Muscle of arm (tissue), 14 donors: Measurements from ENCODE around the gene WFDC5. TPM values are rescaled to one million over a fixed set of nuclear protein-coding genes. Genes with fewer than 3 reads are reported as not detected.
"Not testable (repeated sequence)": the region's sequence is repeated elsewhere in the genome, so short reads cannot be mapped to it uniquely, and the experiment has no call there.

Source experiments
- DNase-seq: peaks from one replicate; pipeline ENCODE4 v3.0.0-alpha.2; 2013
- long read RNA-seq, 11 donors: transcript quantifications; one replicate each; lab custom pipeline, GENCODE V29; 2026
- polyA plus RNA-seq, 12 donors: library from polyadenylated mRNA; unstranded; fragments of 120-200 nt; gene quantifications; one replicate each; pipeline ENCODE4 v1.2.1, GENCODE V29; 2013; ENCODE audit not compliant: insufficient read length in 12 of 12

The WFDC5 gene, protein sequence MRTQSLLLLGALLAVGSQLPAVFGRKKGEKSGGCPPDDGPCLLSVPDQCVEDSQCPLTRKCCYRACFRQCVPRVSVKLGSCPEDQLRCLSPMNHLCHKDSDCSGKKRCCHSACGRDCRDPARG
- 1 to 10 TPM in 1 of 12 donors, under 1 TPM in 2, not detected in 9; 0.30 to 3.6 (median 0.54) TPM for polyA plus RNA-seq
- long read RNA-seq, donor 1, result 0 reads
- long read RNA-seq, donor 2, result 0 reads
- long read RNA-seq, donor 3, result 0 reads
- long read RNA-seq, donor 4, result 0 reads
- long read RNA-seq, donor 5, result 0 reads
- long read RNA-seq, donor 6, result 0 reads
- long read RNA-seq, donor 7, result 0 reads
- long read RNA-seq, donor 8, result 0 reads
- long read RNA-seq, donor 9, result 0 reads
- long read RNA-seq, donor 10, result 0 reads
- long read RNA-seq, donor 11, result 0 reads

DNA sequence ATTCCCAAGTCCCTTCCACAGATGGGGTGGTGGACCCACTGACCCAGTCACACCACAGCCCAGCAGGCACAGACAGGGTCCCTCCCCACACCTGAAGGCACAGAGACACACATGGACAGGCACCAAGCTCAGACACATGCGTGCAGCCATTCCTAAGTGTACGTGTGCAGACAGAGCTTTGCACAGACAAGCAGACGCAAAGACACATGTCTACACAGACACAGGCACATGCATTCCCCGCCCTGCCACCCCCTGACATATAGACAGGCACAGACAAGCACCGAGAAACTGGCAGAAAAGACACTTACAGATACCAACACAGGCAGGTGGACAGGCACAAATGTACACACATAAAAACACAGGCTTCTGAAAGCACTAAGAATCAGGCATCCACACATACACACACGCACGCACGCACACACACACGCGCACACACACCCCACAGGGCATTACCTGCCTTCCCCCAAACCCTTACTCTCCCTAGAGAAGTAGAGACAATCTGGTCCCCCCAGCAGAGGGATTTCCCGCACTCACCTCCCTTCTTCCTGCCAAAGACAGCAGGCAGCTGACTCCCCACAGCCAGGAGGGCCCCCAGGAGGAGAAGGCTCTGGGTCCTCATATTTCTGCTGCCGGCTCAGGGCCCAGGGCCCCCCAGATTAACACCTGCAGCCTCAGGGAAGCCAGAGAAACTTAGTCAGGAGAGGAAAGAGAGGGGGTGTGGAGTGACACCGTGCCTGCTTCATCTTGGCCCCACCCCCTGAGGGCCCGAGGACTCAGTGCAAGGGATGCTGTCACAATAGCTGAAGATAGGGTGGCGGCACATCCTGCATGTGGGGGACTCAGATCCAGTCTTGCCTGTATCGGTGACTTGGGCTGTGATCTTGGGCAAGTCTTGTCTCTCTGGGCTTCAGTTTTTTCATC is at the start of gene WFDC5:
Gene WFDC5, minus strand, starts transcription at position 710 of the 921 bp plus-strand sequence. Its CDS starts 91 bp downstream, at position 619.
- DNase-seq, result no peak

DNA sequence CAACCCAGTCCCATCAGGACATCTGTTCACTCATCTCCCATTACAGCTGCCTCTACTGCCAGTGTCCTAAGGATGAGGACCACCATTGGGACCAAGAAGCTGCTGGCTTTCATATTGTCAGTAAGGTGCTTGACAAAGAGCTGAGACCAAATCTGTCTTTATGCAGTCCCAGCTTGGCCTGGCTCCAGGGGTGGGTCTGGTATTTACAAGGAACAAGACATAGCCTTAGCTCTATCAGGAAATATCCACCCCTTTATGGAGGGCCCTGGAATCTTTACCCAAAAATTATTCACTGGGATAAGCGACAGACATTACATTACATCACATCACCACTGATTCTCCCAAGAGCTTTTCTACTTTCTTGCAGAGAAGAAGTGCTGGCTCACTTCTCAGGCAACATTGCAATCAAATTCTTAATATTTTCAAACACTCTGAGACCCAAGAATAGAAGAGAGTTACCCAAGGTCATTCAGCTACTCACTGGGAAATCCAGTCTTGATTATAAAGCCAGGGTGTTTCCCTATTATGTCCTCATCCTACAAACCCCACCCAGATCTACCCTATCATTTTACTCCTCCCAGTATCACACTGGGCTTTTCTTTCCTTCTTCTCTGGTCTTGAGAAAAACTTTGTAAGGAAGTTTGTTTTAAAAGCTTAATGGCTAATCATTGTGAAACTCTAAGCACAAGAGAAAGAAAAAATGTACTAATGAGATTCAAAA is 48.3 kb upstream of the WFDC5 start:
- DNase-seq, result no peak

DNA sequence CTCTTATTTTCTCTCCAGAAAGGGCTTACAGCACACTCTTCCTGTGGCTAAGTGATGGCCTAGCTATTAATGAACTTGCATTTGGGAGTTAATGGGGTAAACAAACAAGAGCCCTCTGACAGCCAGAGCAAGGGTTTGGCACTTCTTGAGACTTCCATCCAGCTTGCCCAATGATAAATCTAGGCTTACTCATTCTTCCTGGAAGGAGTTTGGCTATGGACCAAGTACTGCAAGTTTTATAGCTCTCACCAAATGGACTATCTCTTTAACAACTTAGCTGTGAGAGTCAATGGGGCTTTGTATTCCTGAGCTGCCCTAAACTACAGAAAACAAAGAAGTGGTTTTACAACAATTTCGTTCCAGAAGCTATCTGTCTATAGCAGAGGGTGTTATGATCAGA is 43.0 kb upstream of the WFDC5 start:
- DNase-seq, result no peak

DNA sequence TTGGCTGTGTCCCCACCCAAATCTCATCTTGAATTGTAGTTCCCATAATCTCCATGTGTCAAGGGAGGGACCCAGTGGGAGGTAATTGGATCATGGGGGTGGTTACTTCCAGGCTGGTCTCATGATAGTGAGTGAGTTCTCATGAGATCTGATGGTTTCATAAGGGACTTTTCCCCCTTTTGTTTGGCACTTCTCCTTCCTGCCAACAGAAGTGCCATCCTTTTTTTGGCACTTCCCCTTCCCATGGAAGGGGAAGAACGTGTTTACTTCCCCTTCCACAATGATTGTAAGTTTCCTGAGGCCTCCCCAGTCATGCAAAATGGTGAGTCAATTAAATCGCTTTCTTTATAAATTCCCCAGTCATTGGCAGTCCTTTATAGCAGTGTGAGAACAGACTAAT is 41.7 kb upstream of the WFDC5 start:
- DNase-seq, result no peak

DNA sequence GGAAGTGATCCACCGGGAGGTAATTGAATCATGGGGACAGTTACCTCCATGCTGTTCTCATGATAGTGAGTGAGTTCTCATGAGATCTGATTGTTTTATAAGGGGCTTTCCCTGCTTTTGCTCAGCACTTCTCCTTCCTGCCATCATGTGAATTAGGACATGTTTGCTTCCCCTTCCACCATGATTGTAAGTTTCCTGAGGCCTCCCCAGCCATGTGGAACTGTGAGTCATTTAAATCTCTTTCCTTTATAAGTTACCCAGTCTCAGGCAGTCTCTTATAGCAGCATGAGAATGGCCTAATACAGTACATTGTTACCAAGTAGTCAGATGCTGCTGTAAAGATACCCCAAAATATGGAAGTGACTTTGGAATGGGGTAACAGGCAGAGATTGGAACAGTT is 39.8 kb upstream of the WFDC5 start:
- not testable (repeated sequence) for DNase-seq

DNA sequence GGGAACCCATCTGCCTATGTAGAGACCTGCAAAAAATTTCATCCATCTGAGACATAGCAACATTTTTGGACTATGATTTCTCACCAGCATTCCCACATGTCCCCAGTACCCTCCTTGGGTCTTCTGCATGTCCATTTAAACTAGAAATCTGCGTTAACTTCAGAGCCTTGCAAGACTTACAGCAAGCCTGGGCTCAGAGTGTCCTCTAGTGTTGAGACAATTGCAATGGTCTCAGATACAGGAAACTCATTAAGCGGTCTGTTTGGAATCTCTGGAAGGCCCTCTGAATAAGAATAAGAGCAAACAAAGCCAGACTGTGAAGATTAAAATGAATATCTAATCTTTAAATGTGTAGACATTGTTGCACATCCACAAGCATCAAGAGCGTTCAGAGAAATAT is 39.2 kb upstream of the WFDC5 start:
- DNase-seq, result no peak

DNA sequence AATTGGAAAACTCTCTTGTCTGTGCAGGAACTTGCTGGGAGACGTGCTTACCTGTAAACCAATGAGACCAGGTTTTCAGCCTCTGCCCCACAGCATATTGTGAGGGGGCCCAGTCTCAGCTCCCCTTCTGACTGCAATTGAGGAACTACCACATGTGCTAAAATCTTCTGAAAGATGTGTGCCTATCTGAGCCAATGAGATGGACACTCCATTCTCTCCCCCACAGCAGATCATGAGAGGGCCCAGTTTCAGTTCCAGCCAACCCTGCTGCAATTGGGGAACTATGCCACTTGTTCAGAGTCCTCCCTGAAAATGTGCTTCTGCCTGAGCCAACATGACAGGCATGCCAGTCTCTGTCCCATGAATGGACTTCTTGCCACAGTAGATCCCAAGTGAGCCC is 38.8 kb upstream of the WFDC5 start:
- DNase-seq, result peak; percentile 7

DNA sequence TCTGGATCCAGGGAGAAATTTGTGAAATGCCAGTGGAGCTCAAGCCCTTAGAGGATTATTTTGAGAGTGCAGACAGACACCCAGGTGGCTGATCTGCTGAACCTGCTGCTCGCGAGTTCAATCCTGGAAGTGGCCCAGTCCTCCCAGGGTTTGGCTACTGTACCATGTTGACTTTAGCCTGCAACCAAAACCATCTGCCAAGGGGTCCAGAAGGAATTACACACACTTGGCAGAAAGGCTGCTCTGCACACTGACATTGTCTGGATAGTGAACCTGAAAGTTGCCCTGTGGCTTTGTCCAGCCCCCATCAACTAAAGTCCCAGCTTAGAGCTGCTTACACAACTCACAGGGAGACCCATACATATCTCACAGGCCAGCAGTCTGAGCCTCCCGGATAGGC is 38.2 kb upstream of the WFDC5 start:
- no peak for DNase-seq

DNA sequence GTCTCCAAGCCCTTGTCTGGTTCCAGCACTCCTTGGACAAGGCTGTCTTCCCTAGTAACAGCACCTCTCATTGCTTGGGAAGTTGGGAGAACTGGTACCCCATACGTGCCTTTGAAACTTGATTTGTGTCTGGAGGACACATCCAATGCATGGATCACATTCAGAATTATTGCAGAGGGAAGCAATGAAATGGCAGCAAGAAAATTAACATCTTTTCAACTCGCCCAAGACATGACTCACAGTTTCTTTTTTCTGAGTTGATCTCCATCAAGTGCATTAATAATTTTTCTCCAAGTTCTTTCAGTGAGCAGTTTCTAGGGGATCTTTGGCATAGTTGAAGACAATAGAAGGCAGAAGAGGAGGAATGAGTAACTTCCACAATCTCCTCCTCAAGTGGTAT is 37.4 kb upstream of the WFDC5 start:
- no peak for DNase-seq

DNA sequence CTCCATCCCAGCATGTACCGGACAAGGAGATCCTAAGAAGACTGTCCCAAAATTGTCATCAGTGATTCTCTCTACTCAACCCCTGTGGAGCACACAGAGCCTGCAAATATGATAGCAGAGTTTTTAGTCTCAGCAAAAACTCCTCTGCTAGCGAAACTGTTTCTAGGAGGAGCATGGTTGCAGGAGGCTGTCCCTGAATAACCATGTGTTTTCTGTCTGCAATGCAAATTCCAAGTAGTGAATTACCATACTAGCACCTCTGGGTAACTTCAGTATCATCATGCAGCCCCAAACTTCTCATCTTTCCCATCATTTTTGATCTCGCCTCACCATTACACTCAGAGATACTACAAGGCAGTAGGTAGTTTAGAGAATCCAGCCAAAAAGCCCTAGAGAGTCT is 34.1 kb upstream of the WFDC5 start:
- DNase-seq, result no peak

DNA sequence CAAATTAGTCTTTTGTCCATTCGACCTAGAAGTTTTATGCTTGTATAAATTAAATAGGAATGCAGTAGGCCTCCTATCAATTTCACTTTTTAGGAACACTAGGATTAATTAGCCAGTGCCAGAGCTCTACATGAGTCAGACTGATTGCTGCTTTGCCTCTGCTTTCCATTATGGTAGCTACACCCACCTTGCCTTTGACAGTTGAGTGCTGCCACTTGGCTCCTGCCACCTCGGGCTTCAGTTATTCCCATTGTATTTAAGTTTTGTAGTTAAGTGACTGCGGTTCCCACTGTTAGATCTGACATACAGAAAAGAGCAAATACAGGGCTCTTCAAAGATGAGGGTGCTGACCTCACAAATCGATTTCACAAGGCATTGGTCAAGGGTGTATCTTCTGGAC is 25.9 kb upstream of the WFDC5 start:
- no peak for DNase-seq

DNA sequence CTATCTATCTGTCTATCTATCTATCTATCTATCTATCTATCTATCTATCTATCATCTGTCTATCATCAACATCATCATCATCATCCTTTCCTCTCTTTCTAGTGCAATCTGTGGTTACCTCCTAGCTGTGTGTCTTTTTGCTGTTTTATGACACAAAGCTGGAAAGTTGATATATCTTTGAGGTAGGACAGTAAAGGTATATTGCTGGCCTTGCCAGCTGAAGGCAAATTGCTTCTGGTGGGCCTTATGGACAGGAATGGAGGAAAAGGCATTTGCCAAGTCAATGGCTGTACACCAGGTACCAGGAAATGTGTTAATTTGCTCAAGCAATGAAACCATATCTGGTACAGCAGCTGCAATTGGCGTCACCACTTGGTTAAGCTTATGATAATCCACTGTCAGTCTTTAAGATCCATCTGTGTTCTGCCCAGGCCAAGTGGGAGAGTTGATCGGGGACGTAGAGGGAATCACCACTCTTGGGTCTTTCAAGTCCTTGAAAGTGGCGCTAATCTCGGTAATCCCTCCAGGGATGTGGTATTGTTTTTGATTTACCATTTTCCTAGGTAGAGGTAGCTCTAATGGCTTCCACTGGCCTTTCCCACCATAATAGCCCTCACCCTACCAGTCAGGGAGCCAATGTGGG is 24.9 kb upstream of the WFDC5 start:
- not testable (repeated sequence) for DNase-seq

DNA sequence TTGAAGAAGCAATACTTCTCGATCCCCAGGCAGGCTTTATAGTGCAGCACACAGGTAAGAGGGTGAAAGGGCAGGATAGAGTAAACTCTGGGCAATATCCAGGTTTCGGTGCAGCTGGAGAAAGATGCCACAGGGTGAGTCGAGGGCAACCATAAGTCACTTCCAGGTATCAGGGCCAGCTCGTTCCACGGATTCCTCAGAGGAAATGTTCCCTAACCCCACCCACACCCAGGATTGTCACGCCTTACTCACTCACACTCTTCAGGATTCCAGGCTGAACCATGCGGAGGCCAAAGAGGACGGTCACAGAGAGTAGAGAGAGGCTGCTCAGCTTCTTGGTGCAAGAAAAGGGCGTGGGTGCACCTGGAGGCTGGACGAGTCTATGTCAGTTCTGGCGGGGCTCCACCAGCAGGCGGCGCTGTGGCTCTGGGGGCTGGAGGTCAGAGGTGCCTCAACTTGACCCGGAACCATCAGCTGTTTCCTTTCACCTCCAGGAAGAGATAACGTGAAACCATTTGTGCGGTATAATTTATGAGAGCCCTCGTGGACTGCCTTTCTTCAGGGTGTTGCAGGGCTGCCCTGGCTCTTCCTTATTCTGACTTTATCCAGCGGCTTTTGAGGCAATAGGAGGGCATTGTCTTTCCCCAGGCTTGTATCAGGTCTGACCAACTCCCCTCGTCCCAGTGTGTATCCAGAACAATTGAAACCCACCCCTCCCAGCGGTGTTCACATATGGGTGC is 23.8 kb upstream of the WFDC5 start:
- DNase-seq, result no peak

DNA sequence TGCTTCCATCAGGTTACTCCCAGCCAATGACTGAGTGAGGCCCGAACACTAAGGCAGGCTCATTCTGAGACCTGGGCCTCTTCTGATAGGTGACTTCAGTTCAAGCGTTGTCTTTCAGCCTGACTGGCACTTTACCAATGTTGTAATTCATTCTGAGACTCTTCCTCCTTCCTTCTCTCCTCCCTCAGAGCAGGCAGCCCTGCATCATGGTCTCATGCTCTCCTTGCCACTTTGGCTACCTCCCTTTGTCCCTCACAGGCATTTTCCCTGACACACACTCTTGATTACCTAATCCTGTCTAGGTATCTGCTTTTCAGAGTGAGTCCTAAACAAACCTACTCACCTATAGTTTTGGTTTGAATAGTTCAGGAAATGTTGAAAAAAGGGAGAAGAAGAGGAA is 21.9 kb upstream of the WFDC5 start:
- DNase-seq, result no peak

DNA sequence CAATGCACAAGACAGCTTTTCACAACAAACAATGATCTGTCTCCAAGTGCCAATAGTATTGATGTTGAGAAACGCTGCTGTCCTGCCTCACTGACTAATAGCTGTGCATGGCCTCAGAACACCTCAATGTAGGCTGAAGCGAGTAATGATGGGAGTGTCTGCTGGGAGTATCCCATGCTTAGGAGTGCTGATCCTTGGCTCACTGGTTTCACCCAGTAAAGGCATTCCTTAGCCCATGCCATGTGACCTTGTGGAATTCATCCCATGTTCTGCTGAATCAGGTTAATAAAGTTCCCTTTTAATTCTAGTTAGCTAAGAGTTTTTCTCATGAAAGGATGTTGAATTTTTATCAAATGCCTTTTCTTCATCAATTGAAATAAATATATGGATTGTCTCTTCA is 13.1 kb upstream of the WFDC5 start:
- DNase-seq, result no peak

DNA sequence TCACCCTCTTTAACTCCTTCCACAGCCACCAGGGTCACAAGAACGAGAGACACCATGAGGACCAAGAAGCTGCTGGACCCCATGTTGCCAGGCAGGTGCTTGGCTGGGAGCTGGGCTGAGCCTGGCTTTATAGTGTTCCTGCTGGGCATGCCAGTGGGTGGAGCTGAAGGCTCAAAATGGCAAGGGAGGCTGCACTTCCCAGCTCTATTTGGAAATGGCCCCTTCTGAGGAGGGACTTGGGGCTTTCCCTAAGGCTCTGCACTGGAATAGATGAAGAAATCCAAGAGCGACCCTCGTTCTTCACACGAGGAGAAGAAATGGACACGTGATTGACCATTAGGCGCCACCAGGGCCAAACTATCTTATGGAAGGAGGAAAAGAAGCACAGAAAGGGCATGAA is 9.4 kb upstream of the WFDC5 start, which contains the start of gene WFDC12:
Gene WFDC12, minus strand, starts transcription at position 101 of the 400 bp plus-strand sequence. Its CDS starts 18 bp downstream, at position 83.
- DNase-seq, result no peak

DNA sequence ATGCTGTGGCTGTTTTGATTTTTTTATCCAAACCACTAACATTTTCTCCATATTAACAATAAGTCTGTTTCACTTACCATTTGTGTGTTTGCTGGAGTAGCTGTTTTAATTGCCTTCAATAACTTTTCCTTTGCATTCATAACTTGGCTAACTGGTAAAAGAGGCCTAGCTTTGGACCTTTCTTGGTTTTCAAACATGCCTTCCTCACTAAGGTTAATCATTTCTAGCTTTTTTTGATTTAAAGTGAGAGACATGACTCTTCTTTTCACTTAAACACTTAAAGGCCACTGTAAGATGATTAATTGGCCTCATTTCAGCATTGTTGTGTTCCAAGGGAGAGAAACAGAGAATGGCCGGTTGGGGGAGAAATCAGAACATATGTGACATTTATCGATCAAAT is 6.4 kb upstream of the WFDC5 start:
- no peak for DNase-seq

DNA sequence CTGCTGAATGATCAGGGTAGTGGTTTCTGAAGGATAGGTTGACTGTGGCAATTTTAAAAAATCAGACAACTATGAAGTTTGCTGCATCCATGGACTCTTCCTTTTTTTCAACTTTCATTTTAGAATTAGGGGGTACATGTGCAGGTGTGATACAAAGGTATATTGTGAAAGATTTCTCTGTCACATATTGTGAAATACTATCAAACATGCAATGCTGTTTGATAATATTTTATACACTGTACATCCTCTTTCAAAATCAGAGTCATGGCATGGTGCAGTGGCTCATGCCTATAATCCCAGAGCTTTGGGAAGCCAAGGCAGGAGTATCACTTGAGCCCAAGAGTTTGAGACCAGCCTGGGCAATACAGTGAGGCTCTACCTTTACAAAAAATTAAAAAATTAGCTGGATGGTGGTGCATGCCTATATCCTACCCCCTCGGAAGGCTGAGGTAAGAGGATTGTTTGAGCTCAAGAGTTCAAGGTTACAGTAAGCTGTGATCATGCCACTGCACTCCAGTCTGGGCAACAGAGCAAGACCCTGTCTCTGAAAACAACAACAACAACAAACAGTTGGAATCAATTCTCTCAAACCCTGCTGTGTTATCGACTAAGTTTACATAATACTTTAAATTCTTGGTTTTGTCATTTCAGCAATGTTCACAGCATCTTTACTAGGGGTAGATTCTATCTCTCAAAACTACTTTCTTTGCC is 4.7 kb upstream of the WFDC5 start:
- no peak for DNase-seq

DNA sequence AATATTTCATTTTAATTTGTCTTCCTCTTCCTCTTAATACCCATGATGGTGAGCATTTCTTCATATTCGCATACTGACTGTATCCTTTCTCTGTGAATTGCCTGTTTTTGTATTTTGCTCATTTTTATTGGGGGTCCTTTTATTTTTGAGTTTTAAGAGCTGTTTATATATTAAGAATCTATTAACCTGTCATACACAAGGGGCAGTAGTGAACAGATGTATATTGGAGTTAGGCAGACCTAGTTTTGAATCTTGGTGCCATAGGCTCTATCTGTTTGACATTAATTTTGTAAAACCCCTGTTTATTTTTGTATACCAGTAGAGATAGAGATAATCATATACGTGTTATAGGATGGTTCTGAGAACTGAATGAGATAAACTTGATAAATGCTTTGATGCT is 3.1 kb upstream of the WFDC5 start:
- no peak for DNase-seq

DNA sequence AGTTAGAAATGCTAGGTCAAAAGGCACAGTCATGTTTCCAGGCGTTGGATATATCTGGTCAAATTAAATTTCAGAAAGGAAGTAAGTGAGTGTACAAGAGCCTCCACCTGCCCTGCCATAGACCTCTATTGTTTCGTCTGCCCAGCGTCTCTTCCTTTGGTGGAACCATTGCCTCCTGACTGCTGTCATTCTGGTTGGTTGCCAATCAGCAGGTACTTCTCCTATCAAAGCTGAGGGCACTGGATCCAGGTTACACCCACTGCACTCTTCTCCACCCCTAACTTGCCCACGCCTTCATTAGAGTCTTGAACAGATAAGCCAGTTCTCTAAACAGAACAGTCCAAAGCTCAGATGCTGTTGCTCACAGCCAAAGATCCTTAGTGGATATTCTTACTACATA is 2.6 kb upstream of the WFDC5 start:
- DNase-seq, result no peak
